Astrocyte (in vitro differentiated cells and primary cell): ENCODE data around the gene HLA-DQB1. TPM values are rescaled to one million over a fixed set of nuclear protein-coding genes. Genes with fewer than 3 reads are reported as not detected.

Source experiments
- DNase-seq: peaks from one replicate; pipeline ENCODE4 v3.0.0-alpha.2; 2010; ENCODE audit warnings: low read depth
- FAIRE-seq: peaks from 2 replicates; lab custom pipeline; 2011; peaks lifted over from hg19 to GRCh38; lab: Jason Lieb, UNC
- H2AFZ ChIP-seq: 2 replicates; pipeline ENCODE4 v1.6.0; 2012; ENCODE audit warnings: low read depth, low read length, inconsistent platforms
- H3K27ac ChIP-seq: 2 replicates; pipeline ENCODE4 v1.5.1; 2011; ENCODE audit warnings: low read depth, low read length, inconsistent platforms
- H3K27me3 ChIP-seq: 2 replicates; pipeline ENCODE4 v1.6.0; 2011; ENCODE audit warnings: low read length, inconsistent platforms; ENCODE audit not compliant: insufficient read depth
- H3K36me3 ChIP-seq: 2 replicates; pipeline ENCODE4 v1.5.1; 2011; ENCODE audit warnings: low read length, inconsistent platforms; ENCODE audit not compliant: insufficient read depth
- H3K4me1 ChIP-seq: 2 replicates; pipeline ENCODE4 v1.5.1; 2011; ENCODE audit warnings: low read length, inconsistent platforms; ENCODE audit not compliant: insufficient read depth
- H3K4me2 ChIP-seq: 2 replicates; pipeline ENCODE4 v1.6.0; 2012; ENCODE audit warnings: low read length, inconsistent platforms
- H3K4me3 ChIP-seq: 2 replicates; pipeline ENCODE4 v1.5.1; 2011; ENCODE audit warnings: low read depth, mild to moderate bottlenecking, low read length, inconsistent platforms; ENCODE audit not compliant: insufficient read depth
- H3K79me2 ChIP-seq: 2 replicates; pipeline ENCODE4 v1.6.0; 2012; ENCODE audit warnings: mild to moderate bottlenecking, low read length, inconsistent platforms; ENCODE audit not compliant: insufficient read depth
- H3K9ac ChIP-seq: 2 replicates; pipeline ENCODE4 v1.6.0; 2012; ENCODE audit warnings: mild to moderate bottlenecking, low read length, inconsistent platforms
- H3K9me3 ChIP-seq: 2 replicates; pipeline ENCODE4 v1.5.1; 2012; ENCODE audit warnings: low read depth, mild to moderate bottlenecking, low read length, inconsistent platforms; ENCODE audit not compliant: insufficient read depth
- H4K20me1 ChIP-seq: 2 replicates; pipeline ENCODE4 v1.6.0; 2012; ENCODE audit warnings: low read length, inconsistent platforms; ENCODE audit not compliant: insufficient read depth
- H3K27ac Mint-ChIP-seq: one replicate; pipeline ENCODE4 v1.8.0; 2021; ENCODE audit warnings: mild to moderate bottlenecking, mixed read lengths; ENCODE audit not compliant: unreplicated experiment
- H3K27me3 Mint-ChIP-seq: one replicate; pipeline ENCODE4 v1.8.0; 2021; ENCODE audit warnings: low read depth, mixed read lengths; ENCODE audit not compliant: unreplicated experiment
- H3K36me3 Mint-ChIP-seq: one replicate; pipeline ENCODE4 v1.8.0; 2021; ENCODE audit warnings: low read depth, mixed read lengths; ENCODE audit not compliant: unreplicated experiment
- H3K4me1 Mint-ChIP-seq: one replicate; pipeline ENCODE4 v1.8.0; 2021; ENCODE audit warnings: low read depth, mixed read lengths; ENCODE audit not compliant: unreplicated experiment
- H3K4me3 Mint-ChIP-seq: one replicate; pipeline ENCODE4 v1.8.0; 2021; ENCODE audit warnings: mild to moderate bottlenecking, moderate library complexity, mixed read lengths; ENCODE audit not compliant: unreplicated experiment
- H3K9me3 Mint-ChIP-seq: one replicate; pipeline ENCODE4 v1.8.0; 2021; ENCODE audit warnings: mild to moderate bottlenecking, mixed read lengths; ENCODE audit not compliant: unreplicated experiment
- EZH2 ChIP-seq: IDR thresholded peaks from 2 replicates; pipeline ENCODE4 v1.6.1; 2012; ENCODE audit warnings: mild to moderate bottlenecking, low read length, inconsistent platforms; ENCODE audit not compliant: insufficient read depth
- total RNA-seq: library from RNA; stranded (reverse); gene quantifications from 2 replicates; pipeline ENCODE4 v1.2.1, GENCODE V29; 2021
- TF ChIP-seq, protein P1 (sequence below): IDR thresholded peaks from 2 replicates; pipeline ENCODE4 v1.5.1; 2011; ENCODE audit warnings: low read depth, mild to moderate bottlenecking, inconsistent platforms, low read length, moderate library complexity; ENCODE audit not compliant: insufficient read depth

The HLA-DQB1 gene
- total RNA-seq, 1 donor from 2014 or later: 3.7 TPM

DNA sequence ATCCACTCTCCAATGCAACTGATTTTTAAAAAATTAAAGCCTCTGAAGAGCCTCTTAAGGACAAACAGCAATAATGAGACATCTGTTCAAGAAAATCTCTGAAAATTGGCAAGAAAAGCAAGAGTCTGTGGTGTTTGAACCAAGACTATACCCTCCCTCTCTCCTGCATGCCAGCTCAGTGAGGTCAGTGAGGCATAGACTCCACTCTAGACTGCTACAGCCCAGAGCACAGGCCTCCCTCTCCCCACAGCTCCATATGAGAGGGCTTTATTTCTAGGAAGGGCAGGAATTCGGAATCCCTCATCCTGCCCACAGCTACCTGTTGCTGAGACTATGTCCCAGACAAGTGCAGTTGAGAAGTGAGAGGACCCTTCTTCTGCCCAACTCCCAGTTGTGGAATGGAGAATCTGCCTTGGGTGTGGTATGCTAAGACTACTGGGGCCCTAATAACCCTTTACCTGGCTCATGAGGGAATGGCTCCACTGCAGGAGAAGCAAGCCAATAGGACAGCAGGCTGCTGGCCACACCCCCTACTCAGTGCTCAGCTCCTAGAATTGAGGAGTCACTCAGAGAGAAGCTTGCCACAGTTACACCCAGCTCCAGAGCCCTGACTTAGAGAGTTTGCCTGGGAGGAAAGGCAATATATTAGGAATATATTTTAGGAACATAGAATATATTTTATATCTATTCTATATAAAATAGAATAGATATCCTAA, 51.9 kb downstream of the HLA-DQB1 start:
- Mint-ChIP-seq H3K27me3 (no peaks in the 10 kb centered on the region), H3K36me3 (peaks cover 1% of the 10 kb centered on the region), H3K27ac (no peak overlapping the region), H3K9me3 (peaks cover 9% of the 10 kb centered on the region), H3K4me1 (no peaks in the 10 kb centered on the region), H3K4me3 (no peak overlapping the region)
- H3K36me3 ChIP-seq: no peaks in the 10 kb centered on the region
- TF ChIP-seq, protein P1, sequence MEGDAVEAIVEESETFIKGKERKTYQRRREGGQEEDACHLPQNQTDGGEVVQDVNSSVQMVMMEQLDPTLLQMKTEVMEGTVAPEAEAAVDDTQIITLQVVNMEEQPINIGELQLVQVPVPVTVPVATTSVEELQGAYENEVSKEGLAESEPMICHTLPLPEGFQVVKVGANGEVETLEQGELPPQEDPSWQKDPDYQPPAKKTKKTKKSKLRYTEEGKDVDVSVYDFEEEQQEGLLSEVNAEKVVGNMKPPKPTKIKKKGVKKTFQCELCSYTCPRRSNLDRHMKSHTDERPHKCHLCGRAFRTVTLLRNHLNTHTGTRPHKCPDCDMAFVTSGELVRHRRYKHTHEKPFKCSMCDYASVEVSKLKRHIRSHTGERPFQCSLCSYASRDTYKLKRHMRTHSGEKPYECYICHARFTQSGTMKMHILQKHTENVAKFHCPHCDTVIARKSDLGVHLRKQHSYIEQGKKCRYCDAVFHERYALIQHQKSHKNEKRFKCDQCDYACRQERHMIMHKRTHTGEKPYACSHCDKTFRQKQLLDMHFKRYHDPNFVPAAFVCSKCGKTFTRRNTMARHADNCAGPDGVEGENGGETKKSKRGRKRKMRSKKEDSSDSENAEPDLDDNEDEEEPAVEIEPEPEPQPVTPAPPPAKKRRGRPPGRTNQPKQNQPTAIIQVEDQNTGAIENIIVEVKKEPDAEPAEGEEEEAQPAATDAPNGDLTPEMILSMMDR: no peak
- TF ChIP-seq EZH2: no peak
- no peak overlapping the region for H3K27ac ChIP-seq
- H3K4me1 ChIP-seq: no peaks in the 10 kb centered on the region
- no peaks in the 10 kb centered on the region for H3K9me3 ChIP-seq
- no peaks in the 10 kb centered on the region for H4K20me1 ChIP-seq
- FAIRE-seq: no peak
- no peak for DNase-seq
- no peaks in the 10 kb centered on the region for H3K79me2 ChIP-seq
- H3K4me2 ChIP-seq: no peak overlapping the region
- H3K27me3 ChIP-seq: peaks cover 2% of the 10 kb centered on the region
- no peak overlapping the region for H3K4me3 ChIP-seq
- H2AFZ ChIP-seq: no peak overlapping the region
- H3K9ac ChIP-seq: no peak overlapping the region

DNA sequence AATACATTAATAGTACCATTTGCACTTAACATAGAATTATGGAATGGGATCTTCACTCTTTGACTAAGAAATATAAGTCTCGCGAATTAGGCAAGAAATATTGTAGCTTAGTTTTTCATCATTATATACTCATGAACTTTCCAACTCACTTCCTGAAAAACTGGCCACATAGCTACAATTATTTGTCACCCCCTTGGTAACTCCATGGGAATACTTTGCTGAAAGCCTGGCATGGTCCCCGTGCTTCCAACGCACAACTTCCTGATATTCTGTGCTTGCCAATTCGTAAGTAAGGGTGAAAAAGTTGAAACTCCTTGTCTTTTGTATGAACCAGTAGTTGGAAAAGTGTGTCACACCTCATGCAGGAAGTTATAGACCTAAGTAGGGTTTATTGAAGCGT, 53.0 kb downstream of the HLA-DQB1 start:
- Mint-ChIP-seq H3K27me3 (no peaks in the 10 kb centered on the region), H3K9me3 (peaks cover 9% of the 10 kb centered on the region), H3K36me3 (peaks cover 1% of the 10 kb centered on the region), H3K4me1 (peaks cover 2% of the 10 kb centered on the region), H3K27ac (no peak overlapping the region), H3K4me3 (no peak overlapping the region)
- Histone ChIP-seq H3K27ac (no peak overlapping the region), H3K79me2 (no peaks in the 10 kb centered on the region), H3K9me3 (no peaks in the 10 kb centered on the region), H3K36me3 (no peaks in the 10 kb centered on the region), H3K4me3 (no peak overlapping the region), H2AFZ (no peak overlapping the region), H3K4me2 (no peak overlapping the region), H4K20me1 (no peaks in the 10 kb centered on the region), H3K4me1 (no peaks in the 10 kb centered on the region), H3K9ac (no peak overlapping the region), H3K27me3 (peaks cover 2% of the 10 kb centered on the region)
- TF ChIP-seq, protein P1: no peak
- no peak for TF ChIP-seq EZH2
- FAIRE-seq: no peak
- no peak for DNase-seq

DNA sequence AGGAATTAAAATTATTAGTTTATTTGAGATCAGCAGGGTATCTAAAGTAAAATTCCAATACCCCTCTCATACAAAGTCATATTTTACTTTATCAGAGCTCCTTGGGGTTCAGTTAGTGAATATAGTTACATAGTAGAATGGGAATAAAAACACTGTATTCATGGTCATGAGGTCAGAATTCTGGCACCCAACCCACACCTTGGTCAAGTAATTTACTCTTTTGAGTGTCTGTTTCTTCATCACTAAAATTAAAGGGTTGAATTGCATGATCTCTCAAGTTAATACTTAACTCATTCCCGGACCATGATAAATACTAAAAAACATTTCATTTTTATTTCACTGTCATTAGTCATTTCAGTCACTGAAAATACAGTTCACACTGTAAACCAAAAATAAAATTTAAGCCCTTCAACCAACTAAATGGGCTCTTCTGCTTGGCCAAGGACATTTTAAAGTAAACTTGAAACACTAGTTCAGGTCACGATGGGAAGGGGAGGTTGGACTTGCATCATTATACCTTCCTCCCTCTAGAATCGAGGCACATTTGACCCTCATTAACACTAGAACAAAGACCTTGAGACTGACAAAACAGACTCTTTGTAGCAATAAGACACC, 55.7 kb downstream of the HLA-DQB1 start:
- Histone ChIP-seq H3K4me2 (no peak overlapping the region), H3K27ac (no peak overlapping the region), H3K4me3 (no peak overlapping the region), H2AFZ (no peak overlapping the region), H3K9ac (no peak overlapping the region), H3K9me3 (no peaks in the 10 kb centered on the region), H3K36me3 (no peaks in the 10 kb centered on the region), H3K27me3 (peaks cover 2% of the 10 kb centered on the region), H4K20me1 (no peaks in the 10 kb centered on the region), H3K79me2 (no peaks in the 10 kb centered on the region), H3K4me1 (no peaks in the 10 kb centered on the region)
- FAIRE-seq (no peak), DNase-seq (no peak)
- Mint-ChIP-seq H3K4me3 (no peak overlapping the region), H3K36me3 (no peaks in the 10 kb centered on the region), H3K9me3 (peaks cover 2% of the 10 kb centered on the region), H3K27ac (no peak overlapping the region), H3K27me3 (peaks cover 5% of the 10 kb centered on the region), H3K4me1 (peaks cover 2% of the 10 kb centered on the region)
- TF ChIP-seq EZH2: no peak
- TF ChIP-seq, protein P1: no peak
